CD8-positive, alpha-beta memory T cell (primary cell): Measurements from ENCODE around the gene RHBDL1. TPM values are rescaled to one million over a fixed set of nuclear protein-coding genes. Genes with fewer than 3 reads are reported as not detected.

Experiments
- CTCF ChIA-PET: fragments of 350-600 bp; sonication (Branson Sonifier 250); formaldehyde crosslinking; loops from one replicate; lab custom pipeline; 2021; ENCODE audit warnings: antibody characterized with exemption; lab: Charles Lee
- POLR2A ChIA-PET: fragments of 350-600 bp; sonication (Branson Sonifier 250); formaldehyde crosslinking; loops from one replicate; lab custom pipeline; 2021; ENCODE audit warnings: antibody characterized with exemption; lab: Charles Lee
- DNase-seq, 5 donors: peaks; one replicate each; pipeline versions ENCODE4 v3.0.0 to v3.0.0-alpha.2; 2020 to 2022; ENCODE audit warnings: mixed read lengths in 1 of 5
- H3K27ac ChIP-seq: one replicate; pipeline ENCODE4 v1.7.0; 2013; ENCODE audit warnings: low read depth, mild to moderate bottlenecking, low read length, moderate library complexity
- H3K27me3 ChIP-seq: 2 replicates; pipeline ENCODE4 v1.7.0; 2013; ENCODE audit warnings: low read length, mild to moderate bottlenecking; ENCODE audit not compliant: insufficient read depth, poor library complexity, severe bottlenecking
- H3K36me3 ChIP-seq: 2 replicates; pipeline ENCODE4 v1.7.0; 2013; ENCODE audit warnings: mild to moderate bottlenecking, low read length, moderate library complexity; ENCODE audit not compliant: insufficient read depth
- H3K4me1 ChIP-seq: 2 replicates; pipeline ENCODE4 v1.7.0; 2013; ENCODE audit warnings: mild to moderate bottlenecking, low read length, moderate library complexity; ENCODE audit not compliant: insufficient read depth
- H3K4me3 ChIP-seq: 2 replicates; pipeline ENCODE4 v1.7.0; 2013; ENCODE audit warnings: mild to moderate bottlenecking, low read length
- H3K9me3 ChIP-seq: 2 replicates; pipeline ENCODE4 v1.7.0; 2013; ENCODE audit warnings: mild to moderate bottlenecking, low read length
- H3K27ac Mint-ChIP-seq, 8 donors: one replicate each; pipeline ENCODE4 v1.8.0; 2020 to 2021; ENCODE audit warnings: mixed read lengths in 8 of 8, mild to moderate bottlenecking in 6 of 8, inconsistent platforms in 3 of 8, moderate library complexity in 3 of 8
- H3K27me3 Mint-ChIP-seq, 2 donors: one replicate each; pipeline ENCODE4 v1.8.0; 2020 to 2021; ENCODE audit warnings: mixed read lengths in 2 of 2, mild to moderate bottlenecking in 1 of 2, moderate library complexity in 1 of 2
- H3K36me3 Mint-ChIP-seq, 3 donors: one replicate each; pipeline ENCODE4 v1.8.0; 2020 to 2021; ENCODE audit warnings: mixed read lengths in 3 of 3, inconsistent platforms in 1 of 3, mild to moderate bottlenecking in 1 of 3
- H3K4me1 Mint-ChIP-seq, 3 donors: one replicate each; pipeline ENCODE4 v1.8.0; 2020 to 2021; ENCODE audit warnings: mixed read lengths in 3 of 3, inconsistent platforms in 1 of 3, mild to moderate bottlenecking in 1 of 3
- H3K4me3 Mint-ChIP-seq, 7 donors: one replicate each; pipeline ENCODE4 v1.8.0; 2020 to 2021; ENCODE audit warnings: mixed read lengths in 7 of 7, mild to moderate bottlenecking in 6 of 7, moderate library complexity in 4 of 7, inconsistent platforms in 2 of 7
- H3K9me3 Mint-ChIP-seq, 5 donors: one replicate each; pipeline ENCODE4 v1.8.0; 2020 to 2022; ENCODE audit warnings: mixed read lengths in 5 of 5, mild to moderate bottlenecking in 3 of 5, moderate library complexity in 2 of 5, inconsistent platforms in 1 of 5
- polyA plus RNA-seq: library from polyadenylated mRNA; unstranded; fragments of 300-500 nt; fragmentation: Illumina TruSeq; gene quantifications from one replicate; pipeline ENCODE4 v1.2.3, GENCODE V29; 2021
- total RNA-seq, 2 experiments: library from RNA; stranded (reverse); gene quantifications; one replicate each; pipeline ENCODE4 v1.2.3, GENCODE V29; 2021

RHBDL1 gene
- total RNA-seq, result under 1 TPM; 0.33 to 0.44 TPM
- 0.29 TPM for polyA plus RNA-seq

DNA sequence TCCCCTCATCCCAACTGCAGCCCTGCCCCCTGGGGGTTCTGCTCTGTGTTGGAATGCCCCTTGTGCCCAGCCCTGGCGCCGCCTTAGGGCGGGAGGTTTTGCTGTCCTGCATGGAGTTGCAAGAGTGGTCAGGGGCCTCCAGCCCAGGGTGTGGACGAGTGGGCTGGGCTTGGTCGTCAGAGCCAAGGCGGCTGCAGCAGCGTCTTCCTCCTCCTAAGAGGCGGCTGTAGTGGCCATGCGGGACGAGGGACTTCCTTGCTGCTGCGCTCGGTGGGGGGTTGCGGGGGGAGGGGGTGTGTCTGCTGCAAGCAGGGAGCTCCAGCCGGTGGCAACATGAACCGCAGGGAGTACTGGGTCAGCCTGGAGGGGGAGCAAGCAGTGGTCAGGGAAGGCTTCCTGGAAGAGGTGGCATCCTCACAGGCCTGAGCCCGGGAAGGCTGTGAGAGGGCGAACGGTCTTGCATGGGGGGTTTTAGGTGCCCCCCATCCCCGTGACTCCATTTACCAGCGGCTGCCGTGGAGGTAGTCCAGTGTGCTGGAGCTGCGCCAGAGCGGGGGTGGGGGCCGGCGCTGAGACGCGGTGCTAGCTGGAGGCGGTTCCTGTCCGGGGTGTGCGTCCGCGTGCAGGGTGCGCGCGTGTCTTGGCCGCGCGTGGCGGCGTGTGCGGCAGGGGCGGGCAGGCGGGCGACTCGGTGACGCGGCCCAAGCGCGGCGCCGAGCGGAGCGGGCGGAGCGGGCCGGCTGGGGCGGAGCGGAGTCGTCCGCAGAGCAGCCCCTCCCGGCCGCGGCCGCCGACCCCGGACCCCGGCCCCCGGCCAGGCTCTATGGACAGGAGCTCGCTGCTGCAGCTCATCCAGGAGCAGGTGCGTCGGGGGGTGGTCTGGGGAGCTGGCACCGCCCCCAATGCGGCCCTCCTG, at the start of gene RHBDL1:
Gene RHBDL1 (plus strand): TSS at position 704 of the 916 bp plus-strand sequence. CDS start 120 bp downstream, at position 824.
- H3K27ac ChIP-seq, result no peak within 1 kb of the TSS
- no peaks in the 10 kb centered on the region for H3K9me3 ChIP-seq
- no peak within 1 kb of the TSS for H3K27ac Mint-ChIP-seq
- no peak for DNase-seq
- H3K4me1 ChIP-seq, result peaks cover 10% of the 10 kb centered on the region
- peak within 1 kb of the TSS in 5 of 7 donors; percentile 15 to 40 (median 27) for H3K4me3 Mint-ChIP-seq
- H3K9me3 Mint-ChIP-seq, result no peaks in the 10 kb centered on the region
- H3K27me3 Mint-ChIP-seq, result peaks cover 0 to 6% of the 10 kb centered on the region in 2 donors
- no peak within 1 kb of the TSS for H3K4me3 ChIP-seq
- ChIA-PET POLR2A (interaction anchor here (1.2 kb wide), 1 partner anchor 29 kb away, joined by 3 read pairs; no protein-coding TSS in a partner anchor), CTCF (interaction anchor here (1.2 to 1.3 kb wide), 2 partner anchors 13 to 66 kb away, joined by 3 read pairs; partner anchors contain the start of gene CIAO3)
- peaks cover 5 to 20% (median 6%) of the 10 kb centered on the region in 3 donors for H3K4me1 Mint-ChIP-seq
- H3K27me3 ChIP-seq, result no peaks in the 10 kb centered on the region
- H3K36me3 ChIP-seq, result peaks cover 4% of the 10 kb centered on the region
- H3K36me3 Mint-ChIP-seq, result peaks cover 0 to 30% (median 0%) of the 10 kb centered on the region in 3 donors

DNA sequence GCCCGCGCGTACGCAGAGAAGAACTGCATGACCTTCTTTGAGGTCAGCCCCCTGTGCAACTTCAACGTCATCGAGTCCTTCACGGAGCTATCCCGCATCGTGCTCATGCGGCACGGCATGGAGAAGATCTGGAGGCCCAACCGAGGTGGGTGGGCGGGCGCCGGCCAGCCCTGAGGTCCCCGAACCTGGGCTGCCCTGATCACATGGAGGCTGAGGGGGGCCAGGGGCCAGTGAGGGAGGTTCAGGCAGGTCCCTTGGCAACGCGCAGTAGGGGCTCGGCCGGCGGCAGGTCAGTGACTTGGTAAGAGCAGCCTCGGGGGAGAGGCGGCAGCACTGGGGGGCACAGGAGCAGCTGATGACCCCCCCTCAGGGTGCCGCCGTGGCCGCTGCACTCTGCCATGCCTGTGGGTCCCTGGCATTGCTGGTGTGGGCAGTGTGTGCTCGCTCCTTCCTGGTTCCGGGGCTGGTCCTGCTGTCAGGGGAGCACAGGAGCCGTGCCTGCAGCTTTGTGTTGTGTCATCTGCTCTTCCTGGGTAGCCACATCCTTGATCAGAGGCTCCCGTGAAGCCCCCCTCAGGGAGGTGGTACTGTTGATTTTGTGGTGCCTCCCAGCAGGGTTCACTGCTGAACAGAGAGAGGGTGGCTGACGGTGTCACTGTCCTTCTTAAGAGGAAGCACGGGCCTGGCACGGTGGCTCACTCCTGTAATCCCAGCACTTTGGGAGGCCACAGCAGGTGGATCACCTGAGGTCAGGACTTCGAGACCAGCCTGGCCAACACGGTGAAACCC, 49.3 kb upstream of the RHBDL1 start:
- DNase-seq, result no peak
- CTCF ChIA-PET, result no interaction called here
- peaks cover 0 to 31% (median 0%) of the 10 kb centered on the region in 3 donors for H3K36me3 Mint-ChIP-seq
- POLR2A ChIA-PET, result no interaction called here
- no peak overlapping the region for H3K27ac Mint-ChIP-seq
- no peak overlapping the region for H3K4me3 ChIP-seq
- no peaks in the 10 kb centered on the region for H3K4me1 ChIP-seq
- H3K27me3 Mint-ChIP-seq, result no peaks in the 10 kb centered on the region
- H3K27ac ChIP-seq, result no peak overlapping the region
- no peaks in the 10 kb centered on the region for H3K9me3 Mint-ChIP-seq
- H3K9me3 ChIP-seq, result no peaks in the 10 kb centered on the region
- H3K27me3 ChIP-seq, result no peaks in the 10 kb centered on the region
- H3K4me3 Mint-ChIP-seq, result no peak overlapping the region
- H3K36me3 ChIP-seq, result no peaks in the 10 kb centered on the region
- H3K4me1 Mint-ChIP-seq, result no peaks in the 10 kb centered on the region

DNA sequence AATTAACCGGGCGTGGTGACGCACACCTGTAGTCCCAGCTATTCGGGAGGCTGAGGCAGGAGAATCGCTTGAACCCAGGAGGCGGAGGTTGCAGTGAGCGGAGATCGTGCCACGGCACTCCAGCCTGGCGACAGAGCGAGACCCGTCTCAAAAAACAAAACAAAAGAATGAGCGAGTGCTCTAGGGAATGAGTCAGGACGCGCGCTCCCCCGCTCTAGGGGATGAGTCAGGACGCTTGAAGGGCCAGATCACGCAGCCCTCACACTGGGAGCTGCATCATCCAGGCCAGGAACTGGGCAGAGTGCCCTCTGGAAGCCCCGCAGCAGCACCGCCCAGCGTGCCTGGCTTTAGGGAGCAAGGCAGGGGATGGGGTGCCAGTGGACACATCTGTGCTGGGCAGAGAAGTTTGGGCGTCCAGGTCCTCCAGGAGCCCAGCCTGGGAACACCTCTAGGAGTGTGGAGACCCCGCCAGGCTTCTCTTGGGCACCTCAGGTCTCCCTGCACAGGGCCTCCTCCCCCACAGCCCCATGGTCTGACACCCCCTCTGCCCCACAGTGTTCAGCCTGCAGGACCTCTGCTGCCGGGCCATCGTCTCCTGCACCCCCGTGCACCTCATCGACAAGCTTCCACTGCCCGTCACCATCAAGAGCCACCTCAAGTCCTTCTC, 48.6 kb upstream of the RHBDL1 start:
- DNase-seq, result no peak
- H3K27me3 Mint-ChIP-seq, result no peaks in the 10 kb centered on the region
- peaks cover 0 to 31% (median 0%) of the 10 kb centered on the region in 3 donors for H3K36me3 Mint-ChIP-seq
- Histone ChIP-seq H3K4me1 (no peaks in the 10 kb centered on the region), H3K27me3 (no peaks in the 10 kb centered on the region), H3K36me3 (no peaks in the 10 kb centered on the region), H3K9me3 (no peaks in the 10 kb centered on the region), H3K27ac (no peak overlapping the region), H3K4me3 (no peak overlapping the region)
- POLR2A ChIA-PET, result no interaction called here
- H3K4me3 Mint-ChIP-seq, result no peak overlapping the region
- no peaks in the 10 kb centered on the region for H3K9me3 Mint-ChIP-seq
- CTCF ChIA-PET, result no interaction called here
- no peak overlapping the region for H3K27ac Mint-ChIP-seq
- no peaks in the 10 kb centered on the region for H3K4me1 Mint-ChIP-seq

DNA sequence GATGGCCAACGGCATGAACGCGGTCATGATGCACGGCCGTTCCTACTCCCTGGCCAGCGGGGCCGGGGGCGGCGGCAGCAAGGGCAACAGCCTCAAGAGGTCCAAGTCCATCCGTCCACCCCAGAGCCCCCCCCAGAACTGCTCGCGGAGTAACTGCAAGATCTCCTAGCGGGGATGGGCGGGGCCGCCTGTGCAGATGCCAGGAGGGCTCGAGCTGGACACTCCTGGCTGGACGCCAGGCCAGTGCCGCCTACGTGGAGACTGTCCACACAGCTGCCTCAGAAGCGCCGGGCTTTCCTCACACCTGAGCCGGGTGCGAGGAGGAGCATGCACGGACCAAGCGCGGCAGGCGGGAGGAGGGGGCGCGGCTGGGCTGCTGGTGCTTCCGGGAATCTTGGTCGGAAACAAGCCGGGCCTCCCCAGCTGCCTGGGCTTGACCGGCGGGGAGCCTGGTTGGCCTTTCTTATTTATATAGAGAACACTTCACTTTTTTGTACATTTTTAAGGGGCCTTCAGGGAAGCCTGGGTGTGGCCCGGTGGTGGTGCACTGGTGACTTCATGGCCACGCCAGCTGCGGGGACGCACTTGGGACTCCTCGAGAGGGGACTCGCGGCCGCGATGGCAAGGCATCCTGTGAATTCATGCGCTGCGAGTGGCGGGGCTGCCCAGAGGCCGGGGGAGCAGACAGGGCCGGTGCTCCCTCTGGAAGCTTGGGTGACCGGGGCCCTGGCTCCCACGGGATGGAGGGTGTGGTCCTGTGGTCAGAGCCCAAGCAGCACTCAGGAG, 47.8 kb upstream of the RHBDL1 start:
- Histone ChIP-seq H3K4me3 (no peak overlapping the region), H3K27ac (no peak overlapping the region), H3K36me3 (no peaks in the 10 kb centered on the region), H3K4me1 (no peaks in the 10 kb centered on the region), H3K9me3 (no peaks in the 10 kb centered on the region), H3K27me3 (no peaks in the 10 kb centered on the region)
- peak in 1 of 5 donors; percentile 48 for DNase-seq
- peaks cover 0 to 31% (median 0%) of the 10 kb centered on the region in 3 donors for H3K36me3 Mint-ChIP-seq
- ChIA-PET POLR2A (no interaction called here), CTCF (no interaction called here)
- H3K27me3 Mint-ChIP-seq, result no peaks in the 10 kb centered on the region
- H3K9me3 Mint-ChIP-seq, result no peaks in the 10 kb centered on the region
- H3K27ac Mint-ChIP-seq, result no peak overlapping the region
- H3K4me1 Mint-ChIP-seq, result no peaks in the 10 kb centered on the region
- no peak overlapping the region for H3K4me3 Mint-ChIP-seq

DNA sequence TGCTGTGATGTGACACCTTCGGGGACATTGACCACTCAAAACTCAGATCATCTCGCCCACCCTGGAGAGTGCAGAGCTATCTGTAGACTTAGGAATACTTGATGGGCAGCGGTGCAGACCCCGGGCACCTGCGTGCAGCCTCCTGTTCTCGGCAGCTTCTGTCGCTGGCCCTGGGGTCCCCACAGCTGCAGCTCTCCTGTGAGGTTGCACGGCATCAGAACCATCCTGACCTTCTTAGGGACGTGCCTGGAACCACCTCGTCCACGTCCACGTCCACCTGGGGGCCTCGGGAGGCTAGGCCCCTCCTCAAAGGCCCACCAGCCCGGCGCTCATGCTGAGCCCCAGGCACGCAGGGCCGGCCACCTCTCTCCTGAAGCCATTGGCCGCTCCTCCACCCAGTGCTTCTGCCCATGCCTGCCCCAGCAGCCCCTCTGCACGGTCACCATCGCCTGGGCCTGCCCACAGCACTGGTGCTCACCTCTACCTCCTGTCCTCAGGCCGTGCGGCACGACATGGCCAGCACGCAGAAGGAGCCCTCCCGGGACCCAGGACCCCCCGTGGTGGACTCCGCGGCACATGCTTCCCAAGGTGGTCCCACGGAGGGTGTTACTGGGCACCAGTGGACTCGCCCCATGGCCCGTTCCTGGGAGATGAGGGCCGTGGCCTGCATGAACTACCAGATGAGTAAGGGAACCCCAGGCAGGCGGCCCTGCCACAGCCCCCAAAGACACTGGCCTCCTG, 47.0 kb upstream of the RHBDL1 start:
- POLR2A ChIA-PET, result no interaction called here
- no peaks in the 10 kb centered on the region for H3K9me3 ChIP-seq

DNA sequence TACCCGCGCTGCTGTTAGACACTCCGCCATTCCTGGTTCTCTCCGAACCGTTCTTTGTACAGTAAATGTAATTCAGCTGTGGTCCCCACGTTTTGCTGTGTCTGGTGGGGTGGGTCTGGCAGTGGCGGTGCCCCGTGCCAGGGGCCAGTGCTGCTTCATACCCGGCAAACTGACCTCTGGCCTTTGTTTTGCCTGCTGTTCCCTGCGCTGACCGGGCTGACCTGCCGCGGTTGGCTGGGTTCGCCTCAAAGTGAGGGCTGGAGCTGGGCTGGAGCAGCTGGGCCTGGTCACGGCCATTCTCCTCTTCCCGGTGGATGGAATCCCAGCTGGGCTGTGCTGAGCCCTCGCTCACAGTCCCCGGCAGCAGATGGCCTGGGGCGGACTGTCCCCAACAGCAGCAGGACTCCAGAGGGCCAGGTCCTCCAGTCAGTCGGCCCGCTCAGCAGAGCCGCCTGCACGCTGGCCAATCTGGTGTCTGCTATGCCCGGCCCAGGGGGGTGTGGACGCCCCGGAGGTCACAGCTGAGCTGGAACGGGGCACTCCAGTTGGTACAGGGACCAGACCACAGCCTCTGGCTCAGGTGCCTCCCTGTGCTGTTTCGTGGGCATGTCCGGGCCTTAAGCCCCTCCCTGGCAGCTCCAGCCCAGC, 46.2 kb upstream of the RHBDL1 start:
- DNase-seq, result no peak
- H3K27me3 ChIP-seq, result no peaks in the 10 kb centered on the region
- no peak overlapping the region for H3K27ac ChIP-seq
- no peaks in the 10 kb centered on the region for H3K36me3 ChIP-seq
- no peaks in the 10 kb centered on the region for H3K9me3 ChIP-seq
- peak overlapping the region in 1 of 8 donors; percentile 60 for H3K27ac Mint-ChIP-seq
- no peak overlapping the region for H3K4me3 ChIP-seq
- POLR2A ChIA-PET, result no interaction called here
- no peaks in the 10 kb centered on the region for H3K9me3 Mint-ChIP-seq
- no peak overlapping the region for H3K4me3 Mint-ChIP-seq
- no peaks in the 10 kb centered on the region for H3K4me1 Mint-ChIP-seq
- CTCF ChIA-PET, result no interaction called here
- H3K4me1 ChIP-seq, result no peaks in the 10 kb centered on the region
- peaks cover 0 to 35% (median 0%) of the 10 kb centered on the region in 3 donors for H3K36me3 Mint-ChIP-seq
- H3K27me3 Mint-ChIP-seq, result no peaks in the 10 kb centered on the region

More for the DNA sequence above, 47.0 kb upstream of the RHBDL1 start:
- no peak overlapping the region for H3K4me3 ChIP-seq
- Mint-ChIP-seq H3K27me3 (no peaks in the 10 kb centered on the region), H3K9me3 (no peaks in the 10 kb centered on the region), H3K27ac (no peak overlapping the region), H3K4me3 (no peak overlapping the region), H3K4me1 (no peaks in the 10 kb centered on the region), H3K36me3 (peaks cover 0 to 31% (median 0%) of the 10 kb centered on the region in 3 donors)
- no peaks in the 10 kb centered on the region for H3K27me3 ChIP-seq
- H3K27ac ChIP-seq, result no peak overlapping the region
- H3K4me1 ChIP-seq, result no peaks in the 10 kb centered on the region
- DNase-seq, result no peak
- CTCF ChIA-PET, result no interaction called here
- no peaks in the 10 kb centered on the region for H3K36me3 ChIP-seq
